H1 (cell line): ENCODE measurements around the gene SLC12A8. TPM values are rescaled to one million over a fixed set of nuclear protein-coding genes. Genes with fewer than 3 reads are reported as not detected.

ENCODE experiments used
- CTCF ChIA-PET: fragments of 300-600 bp; sonication (Branson Sonifier 250); formaldehyde crosslinking; loops from one replicate; lab custom pipeline; 2021; ENCODE audit not compliant: partially characterized antibody; lab: Charles Lee
- POLR2A ChIA-PET: fragments of 300-600 bp; sonication (Branson Sonifier 250); formaldehyde crosslinking; loops from one replicate; lab custom pipeline; 2021; ENCODE audit warnings: inconsistent platforms; ENCODE audit not compliant: partially characterized antibody; lab: Charles Lee
- DNase-seq, 2 experiments: peaks; one replicate each; pipeline versions ENCODE4 v3.0.0 to v3.0.0-alpha.2; 2010 to 2022; ENCODE audit warnings: low spot score in 2 of 2, low read depth in 1 of 2, mixed read lengths in 1 of 2
- FAIRE-seq: peaks from 2 replicates; lab custom pipeline; 2011; peaks lifted over from hg19 to GRCh38; lab: Jason Lieb, UNC
- H2AFZ ChIP-seq: 2 replicates; pipeline ENCODE4 v1.8.1; 2012; ENCODE audit warnings: low read length, inconsistent platforms
- H2AK5ac ChIP-seq: 2 replicates; pipeline ENCODE4 v1.6.1; 2013; ENCODE audit warnings: low read depth, low read length
- H2BK120ac ChIP-seq: replicated peaks from 2 replicates; pipeline ENCODE3; 2013; ENCODE audit warnings: low read depth, low read length, inconsistent platforms
- H2BK12ac ChIP-seq: 2 replicates; pipeline ENCODE4 v1.6.1; 2013; ENCODE audit warnings: low read depth, low read length
- H2BK15ac ChIP-seq: 2 replicates; pipeline ENCODE4 v1.6.1; 2013; ENCODE audit warnings: low read length
- H2BK20ac ChIP-seq: 2 replicates; pipeline ENCODE4 v1.6.1; 2013; ENCODE audit warnings: low read length
- H2BK5ac ChIP-seq: 2 replicates; pipeline ENCODE4 v1.6.1; 2013; ENCODE audit warnings: low read depth, low read length
- H3K14ac ChIP-seq: 2 replicates; pipeline ENCODE4 v1.6.1; 2013; ENCODE audit warnings: inconsistent platforms; ENCODE audit not compliant: insufficient read length
- H3K18ac ChIP-seq: 2 replicates; pipeline ENCODE4 v1.6.1; 2013; ENCODE audit warnings: low read length; ENCODE audit errors: extremely low read depth
- H3K23ac ChIP-seq: 2 replicates; pipeline ENCODE4 v1.6.1; 2013; ENCODE audit warnings: inconsistent platforms; ENCODE audit not compliant: insufficient read length
- H3K23me2 ChIP-seq: 2 replicates; pipeline ENCODE4 v1.6.1; 2013; ENCODE audit warnings: low read depth, low read length
- H3K27ac ChIP-seq: 2 replicates; pipeline ENCODE4 v1.6.1; 2011; ENCODE audit warnings: low read depth, low read length, inconsistent platforms
- H3K27me3 ChIP-seq, 4 experiments: replicated peaks in 1 of 4; 1 replicate in 1 of 4; 2 replicates in 3 of 4; pipeline versions ENCODE4 v1.6.1 to v1.8.1; 2011 to 2013; ENCODE audit warnings: low read length in 3 of 4, mild to moderate bottlenecking in 3 of 4, inconsistent platforms in 2 of 4, mixed read lengths in 2 of 4, moderate library complexity in 1 of 4; ENCODE audit not compliant: control insufficient read depth in 3 of 4, insufficient read depth in 3 of 4; ENCODE audit errors: extremely low read depth in 1 of 4
- H3K36me3 ChIP-seq, 4 experiments: 2 replicates each; pipeline versions ENCODE4 v1.6.1 to v1.8.1; 2011 to 2013; ENCODE audit warnings: mild to moderate bottlenecking in 4 of 4, low read length in 3 of 4, moderate library complexity in 2 of 4, control low read depth in 1 of 4, inconsistent platforms in 1 of 4; ENCODE audit not compliant: insufficient read depth in 4 of 4, control insufficient read depth in 2 of 4
- H3K4ac ChIP-seq: replicated peaks from 2 replicates; pipeline ENCODE3; 2013; ENCODE audit warnings: low read length, low read depth, mixed read lengths, inconsistent platforms; ENCODE audit not compliant: insufficient read length
- H3K4me1 ChIP-seq, 4 experiments: replicated peaks in 1 of 4; 1 replicate in 1 of 4; 2 replicates in 3 of 4; pipeline versions ENCODE4 v1.6.1 to v1.8.1; 2011 to 2013; ENCODE audit warnings: low read length in 3 of 4, inconsistent platforms in 2 of 4, mixed read lengths in 1 of 4; ENCODE audit not compliant: insufficient read depth in 4 of 4, control insufficient read depth in 3 of 4
- H3K4me2 ChIP-seq, 2 experiments: 2 replicates each; pipeline versions ENCODE4 v1.6.1 to v1.8.1; 2011 to 2013; ENCODE audit warnings: low read depth in 2 of 2, low read length in 2 of 2, control low read depth in 1 of 2, inconsistent platforms in 1 of 2, mild to moderate bottlenecking in 1 of 2; ENCODE audit not compliant: insufficient read depth in 1 of 2
- H3K4me3 ChIP-seq, 4 experiments: fragments of 200-600, 300-600 bp in 1 of 4; sonication (generic), shearing (Covaris generic), sonication (Bioruptor Twin) in 1 of 4; 2 replicates each; pipeline versions ENCODE4 v1.5.1 to v1.8.1; 2011 to 2016; ENCODE audit warnings: low read length in 4 of 4, low read depth in 3 of 4, control low read depth in 2 of 4, inconsistent platforms in 2 of 4, mild to moderate bottlenecking in 2 of 4, mixed read lengths in 1 of 4, moderate library complexity in 1 of 4; ENCODE audit not compliant: insufficient read depth in 2 of 4; ENCODE audit errors: extremely low read depth in 1 of 4
- H3K56ac ChIP-seq: replicated peaks from 2 replicates; pipeline ENCODE3; 2013; ENCODE audit warnings: low read depth, mild to moderate bottlenecking, mixed read lengths, low read length, inconsistent platforms; ENCODE audit not compliant: insufficient read length
- H3K79me1 ChIP-seq: 2 replicates; pipeline ENCODE4 v1.6.1; 2013; ENCODE audit warnings: low read depth, low read length, control low read depth
- H3K79me2 ChIP-seq, 2 experiments: 2 replicates each; pipeline versions ENCODE4 v1.6.1 to v1.8.1; 2012 to 2013; ENCODE audit warnings: low read length in 2 of 2, mild to moderate bottlenecking in 2 of 2, inconsistent platforms in 1 of 2; ENCODE audit not compliant: insufficient read depth in 2 of 2, control insufficient read depth in 1 of 2
- H3K9ac ChIP-seq, 4 experiments: replicated peaks in 1 of 4; 1 replicate in 1 of 4; 2 replicates in 3 of 4; pipeline versions ENCODE4 v1.6.1 to v1.8.1; 2011 to 2013; ENCODE audit warnings: low read depth in 3 of 4, low read length in 3 of 4, control low read depth in 2 of 4, mild to moderate bottlenecking in 2 of 4, moderate library complexity in 2 of 4, inconsistent platforms in 1 of 4; ENCODE audit errors: extremely low read depth in 1 of 4
- H3K9me3 ChIP-seq, 2 experiments: 2 replicates each; pipeline versions ENCODE4 v1.6.1 to v1.8.1; 2012 to 2013; ENCODE audit warnings: mild to moderate bottlenecking in 2 of 2, moderate library complexity in 2 of 2, control low read depth in 1 of 2, inconsistent platforms in 1 of 2, low read depth in 1 of 2, low read length in 1 of 2, mixed read lengths in 1 of 2; ENCODE audit not compliant: insufficient read depth in 2 of 2
- H4K20me1 ChIP-seq, 2 experiments: replicated peaks in 1 of 2; 2 replicates each; pipeline versions ENCODE3 to v1.8.1; 2011 to 2013; ENCODE audit warnings: inconsistent platforms in 2 of 2, low read length in 2 of 2, mild to moderate bottlenecking in 1 of 2; ENCODE audit not compliant: insufficient read depth in 2 of 2, control insufficient read depth in 1 of 2
- H4K5ac ChIP-seq: 2 replicates; pipeline ENCODE4 v1.6.1; 2013; ENCODE audit warnings: low read length, low read depth, mixed read lengths, inconsistent platforms; ENCODE audit not compliant: insufficient read length
- H4K8ac ChIP-seq: 2 replicates; pipeline ENCODE4 v1.8.0; 2013; ENCODE audit warnings: mild to moderate bottlenecking, moderate library complexity, low read length, inconsistent platforms; ENCODE audit not compliant: insufficient read depth; ENCODE audit errors: extremely low read depth
- H4K91ac ChIP-seq: replicated peaks from 2 replicates; pipeline ENCODE3; 2013; ENCODE audit warnings: low read length, mixed read lengths, inconsistent platforms; ENCODE audit not compliant: insufficient read length
- CEBPB ChIP-seq: IDR thresholded peaks from 2 replicates; pipeline ENCODE4 v1.6.1; 2012; ENCODE audit warnings: low read depth, low read length
- CHD1 ChIP-seq: IDR thresholded peaks from 2 replicates; pipeline ENCODE4 v1.6.1; 2012; ENCODE audit warnings: low read depth, low read length, improper control_type of control experiment
- HDAC6 ChIP-seq: IDR thresholded peaks from one replicate; pipeline ENCODE4 v1.7.1; 2012; ENCODE audit warnings: low read depth, mild to moderate bottlenecking, inconsistent platforms, low read length, moderate library complexity
- SIN3A ChIP-seq, 2 experiments: IDR thresholded peaks in 1 of 2; conservative IDR thresholded peaks in 1 of 2; 2 replicates each; pipeline ENCODE4 v1.6.1; 2011 to 2012; ENCODE audit warnings: low read length in 2 of 2, improper control_type of control experiment in 1 of 2, low read depth in 1 of 2, mild to moderate bottlenecking in 1 of 2
- SUZ12 ChIP-seq: fragments of 200-600 bp; sonication (generic); IDR thresholded peaks from 2 replicates; pipeline ENCODE4 v1.6.1; 2012; ENCODE audit warnings: mild to moderate bottlenecking, inconsistent platforms, low read length, moderate library complexity, mixed read lengths
- WGBS, 2 experiments: shearing (Covaris generic) in 1 of 2; methylation state at CpG; one replicate each; pipeline versions ENCODE4 v1.1.6 to v1.1.7; 2013 to 2015; ENCODE audit warnings: low lambda C conversion rate in 2 of 2, mixed read lengths in 2 of 2, inconsistent platforms in 1 of 2, low coverage in 1 of 2, missing lambda C conversion rate in 1 of 2; ENCODE audit not compliant: insufficient replicate concordance in 2 of 2, insufficient coverage in 1 of 2, insufficient read length in 1 of 2; ENCODE audit errors: extremely low coverage in 1 of 2, missing lambda C conversion rate in 1 of 2; 5-methylcytosine and 5-hydroxymethylcytosine counted together
- polyA plus RNA-seq, 7 experiments: library from polyadenylated mRNA; depleted of rRNA in 3 of 7; stranded (reverse) in 5 of 7; unstranded in 2 of 7; fragments of >200 nt in 5 of 7; fragments of 200-250 nt in 2 of 7; gene quantifications; 1 replicate in 5 of 7; 2 replicates in 1 of 7; 4 replicates in 1 of 7; pipeline versions ENCODE4 v1.2.1 to v1.2.3, GENCODE V29; 2011 to 2013; ENCODE audit warnings: missing spikeins in 2 of 7, mixed read lengths in 2 of 7
- total RNA-seq: library from RNA; stranded (reverse); fragmentation: NEBNext Ultra II Directional; extraction: Animal tissue kit (Norgen Biotek cat#: 25700); gene quantifications from 2 replicates; pipeline ENCODE4 v1.2.1, GENCODE V29; 2021
- TF ChIP-seq, protein P1 (sequence below), 3 experiments: IDR thresholded peaks; 1 replicate in 2 of 3; 2 replicates in 1 of 3; pipeline versions ENCODE4 v1.5.1 to v1.6.1; 2011; ENCODE audit warnings: low read length in 3 of 3, mild to moderate bottlenecking in 3 of 3, inconsistent platforms in 2 of 3, low read depth in 1 of 3, moderate library complexity in 1 of 3; ENCODE audit not compliant: insufficient read depth in 1 of 3; ENCODE audit errors: control extremely low read depth in 1 of 3
- TF ChIP-seq, protein P2 (sequence below): IDR thresholded peaks from 2 replicates; pipeline ENCODE4 v1.6.1; 2011; ENCODE audit warnings: low read length, improper control_type of control experiment

The SLC12A8 gene
- total and polyA plus RNA-seq, 2 of the 8 experiments (the other 6 are each of a cell fraction or from before 2014, with no cell fraction given), result 13.7 to 14.4 TPM

DNA sequence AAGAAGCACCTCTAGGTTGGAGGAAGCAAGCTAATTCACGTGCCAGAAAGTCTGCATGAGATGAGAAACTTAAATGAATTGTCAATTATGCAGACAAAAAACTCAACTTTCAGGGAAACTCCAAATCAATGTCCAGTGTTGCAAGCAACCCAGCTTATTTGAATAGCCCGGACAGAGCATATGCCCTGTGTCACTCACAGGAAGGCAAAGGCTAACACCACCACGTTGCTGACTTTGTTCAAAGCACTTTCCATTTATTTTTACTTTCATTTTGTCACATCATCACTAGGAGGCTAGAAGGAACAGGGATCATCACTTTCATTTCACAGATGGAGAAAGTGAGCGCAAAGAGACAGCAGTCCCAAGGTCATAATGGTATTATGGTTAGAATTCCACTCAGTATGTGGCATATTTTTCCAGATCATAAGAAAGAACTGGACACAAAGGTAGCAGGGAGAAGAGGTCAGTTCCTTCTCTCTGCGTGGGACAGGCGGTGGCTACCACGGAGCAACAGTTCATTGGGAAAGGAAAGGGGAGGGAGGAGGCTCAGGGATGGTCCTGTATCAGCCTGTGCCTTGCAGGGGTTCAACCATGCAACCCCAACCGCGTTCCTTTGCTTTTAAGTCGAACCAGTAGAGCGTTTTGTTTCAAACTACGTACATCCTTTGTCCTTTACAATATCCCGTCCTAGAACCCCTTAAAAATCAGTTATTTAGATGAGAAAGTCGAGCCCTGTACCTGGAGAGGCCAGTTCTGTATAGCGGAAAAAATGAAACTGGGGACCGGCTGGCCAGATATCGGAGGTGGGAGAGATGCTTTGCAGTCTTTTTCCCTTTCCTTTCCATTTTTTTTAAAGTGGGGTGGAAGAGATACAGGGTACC, 157.9 kb downstream of the SLC12A8 start:
- Histone ChIP-seq H2BK15ac (no peak overlapping the region), H3K4ac (no peak overlapping the region), H2BK12ac (no peak overlapping the region), H3K36me3 (no peaks in the 10 kb centered on the region), H3K27ac (no peak overlapping the region), H3K14ac (no peak overlapping the region), H2AFZ (peak overlapping the region; percentile 18; the same call in 1 of the 2 replicates), H3K79me2 (no peaks in the 10 kb centered on the region), H3K23ac (no peak overlapping the region), H4K91ac (no peak overlapping the region), H3K23me2 (peaks cover 9% of the 10 kb centered on the region; the same call in 1 of the 2 replicates), H3K4me2 (peak overlapping the region; percentile 65 to 86), H3K27me3 (peaks cover 7 to 30% (median 19%) of the 10 kb centered on the region in 4 experiments), H2BK20ac (0 out of 2 replicates have a peak overlapping the region, but pooled peaks have one; percentile 63), H3K4me1 (peaks cover 17 to 41% (median 30%) of the 10 kb centered on the region in 4 experiments), H4K20me1 (no peaks in the 10 kb centered on the region), H2AK5ac (no peak overlapping the region), H3K9me3 (no peaks in the 10 kb centered on the region), H4K8ac (no peak overlapping the region), H3K79me1 (no peaks in the 10 kb centered on the region), H4K5ac (no peak overlapping the region), H2BK120ac (no peak overlapping the region), H2BK5ac (no peak overlapping the region), H3K18ac (no peak overlapping the region), H3K9ac (no peak overlapping the region), H3K4me3 (peak overlapping the region; percentile 56 to 77 (median 58)), H3K56ac (no peak overlapping the region)
- ChIA-PET POLR2A (interaction anchor here (1.1 kb wide), 1 partner anchor 9 kb away, joined by 3 read pairs; no protein-coding TSS in a partner anchor), CTCF (interaction anchor here (0.8 to 1.9 kb wide), 4 partner anchors 42 to 109 kb away, joined by 3 to 5 read pairs (median 4); no protein-coding TSS in a partner anchor)
- WGBS, 2 experiments, result 16% methylated on average over 17 of the region's 17 CpGs; no CpG with 5 or more reads in 1 of the 2 experiments
- FAIRE-seq (no peak), DNase-seq (no peak)
- TF ChIP-seq, protein P1, sequence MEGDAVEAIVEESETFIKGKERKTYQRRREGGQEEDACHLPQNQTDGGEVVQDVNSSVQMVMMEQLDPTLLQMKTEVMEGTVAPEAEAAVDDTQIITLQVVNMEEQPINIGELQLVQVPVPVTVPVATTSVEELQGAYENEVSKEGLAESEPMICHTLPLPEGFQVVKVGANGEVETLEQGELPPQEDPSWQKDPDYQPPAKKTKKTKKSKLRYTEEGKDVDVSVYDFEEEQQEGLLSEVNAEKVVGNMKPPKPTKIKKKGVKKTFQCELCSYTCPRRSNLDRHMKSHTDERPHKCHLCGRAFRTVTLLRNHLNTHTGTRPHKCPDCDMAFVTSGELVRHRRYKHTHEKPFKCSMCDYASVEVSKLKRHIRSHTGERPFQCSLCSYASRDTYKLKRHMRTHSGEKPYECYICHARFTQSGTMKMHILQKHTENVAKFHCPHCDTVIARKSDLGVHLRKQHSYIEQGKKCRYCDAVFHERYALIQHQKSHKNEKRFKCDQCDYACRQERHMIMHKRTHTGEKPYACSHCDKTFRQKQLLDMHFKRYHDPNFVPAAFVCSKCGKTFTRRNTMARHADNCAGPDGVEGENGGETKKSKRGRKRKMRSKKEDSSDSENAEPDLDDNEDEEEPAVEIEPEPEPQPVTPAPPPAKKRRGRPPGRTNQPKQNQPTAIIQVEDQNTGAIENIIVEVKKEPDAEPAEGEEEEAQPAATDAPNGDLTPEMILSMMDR (IDR thresholded peaks at IDR 0.05; ENCODE audit: control extremely low read depth in 1 of 3, insufficient read depth in 1 of 3, low read depth in 1 of 3, low read length in 3 of 3), result no peak
- TF ChIP-seq, protein P2, sequence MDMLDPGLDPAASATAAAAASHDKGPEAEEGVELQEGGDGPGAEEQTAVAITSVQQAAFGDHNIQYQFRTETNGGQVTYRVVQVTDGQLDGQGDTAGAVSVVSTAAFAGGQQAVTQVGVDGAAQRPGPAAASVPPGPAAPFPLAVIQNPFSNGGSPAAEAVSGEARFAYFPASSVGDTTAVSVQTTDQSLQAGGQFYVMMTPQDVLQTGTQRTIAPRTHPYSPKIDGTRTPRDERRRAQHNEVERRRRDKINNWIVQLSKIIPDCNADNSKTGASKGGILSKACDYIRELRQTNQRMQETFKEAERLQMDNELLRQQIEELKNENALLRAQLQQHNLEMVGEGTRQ, result no peak
- TF ChIP-seq CHD1, result no peak
- TF ChIP-seq CEBPB, result no peak
- no peak for TF ChIP-seq HDAC6
- TF ChIP-seq SUZ12, result peak; percentile 21; the same call in 1 of the 2 replicates
- TF ChIP-seq SIN3A (conservative IDR thresholded peaks at IDR 0.05 in 1 of 2, IDR thresholded peaks at IDR 0.05 in 1 of 2; ENCODE audit: low read depth in 1 of 2, low read length in 2 of 2), result no peak
